GM12878 (cell line): ENCODE data around the gene CUTA. TPM values are rescaled to one million over a fixed set of nuclear protein-coding genes. Genes with fewer than 3 reads are reported as not detected.

Experiments used
- ATAC-seq: fragments of 200-7000 bp; cut with Tn5 transposase; 3 replicates; pipeline ENCODE4 v1.9.1; 2020; ENCODE audit warnings: mild to moderate bottlenecking, moderate library complexity
- BruUV-seq: library from RNA; stranded (reverse); fragments of 400-500 nt; replicated peaks from 2 replicates; lab custom pipeline; 2021; lab: Mats Ljungman, UMichigan
- CTCF ChIA-PET: fragments of 300-600 bp; sonication (Branson Sonifier 250); formaldehyde crosslinking; extraction: SDS; loops from one replicate; lab custom pipeline; 2021; ENCODE audit warnings: inconsistent platforms; lab: Yijun Ruan, JAX
- POLR2A ChIA-PET: fragments of 350-600 bp; formaldehyde crosslinking; extraction: SDS; loops from one replicate; lab custom pipeline; 2021; ENCODE audit warnings: inconsistent platforms; lab: Charles Lee
- RAD21 ChIA-PET: fragments of 300-600 bp; sonication (Branson Sonifier 250); formaldehyde crosslinking; loops from one replicate; lab custom pipeline; 2023; ENCODE audit warnings: antibody characterized with exemption; ENCODE audit not compliant: unreplicated experiment; lab: Charles Lee
- SMC1A ChIA-PET: fragments of 300-600 bp; sonication (Branson Sonifier 250); formaldehyde crosslinking; loops from one replicate; lab custom pipeline; 2023; ENCODE audit not compliant: unreplicated experiment, uncharacterized antibody; lab: Charles Lee
- DNase-seq: peaks from one replicate; pipeline ENCODE4 v3.0.0-alpha.2; 2011; ENCODE audit warnings: low read depth, low spot score
- FAIRE-seq: peaks from 3 replicates; lab custom pipeline; 2011; peaks lifted over from hg19 to GRCh38; lab: Jason Lieb, UNC
- H2AFZ ChIP-seq: 2 replicates; pipeline ENCODE4 v1.6.0; 2011; ENCODE audit warnings: low read depth, low read length, control low read depth; ENCODE audit not compliant: control insufficient read depth
- H3K27ac ChIP-seq: 2 replicates; pipeline ENCODE4 v1.5.1; 2011; ENCODE audit warnings: control low read depth; ENCODE audit not compliant: control insufficient read depth, insufficient read depth
- H3K27me3 ChIP-seq, 2 experiments: replicated peaks in 1 of 2; 2 replicates each; pipeline versions ENCODE4 v1.6.0 to v1.6.1; 2011; ENCODE audit warnings: low read length in 1 of 2; ENCODE audit not compliant: control insufficient read depth in 2 of 2, insufficient read depth in 2 of 2
- H3K36me3 ChIP-seq, 2 experiments: 2 replicates each; pipeline ENCODE4 v1.5.1; 2011; ENCODE audit warnings: low read length in 1 of 2; ENCODE audit not compliant: control insufficient read depth in 2 of 2, insufficient read depth in 2 of 2
- H3K4me1 ChIP-seq: 2 replicates; pipeline ENCODE4 v1.6.1; 2011; ENCODE audit warnings: mild to moderate bottlenecking, low read length, moderate library complexity, mixed read lengths; ENCODE audit not compliant: control insufficient read depth, insufficient read depth
- H3K4me2 ChIP-seq: 2 replicates; pipeline ENCODE4 v1.6.0; 2011; ENCODE audit warnings: control low read depth; ENCODE audit not compliant: control insufficient read depth, insufficient read depth
- H3K4me3 ChIP-seq: fragments of 200-600 bp; sonication (generic); 2 replicates; pipeline ENCODE4 v1.5.1; 2016
- H3K79me2 ChIP-seq: 2 replicates; pipeline ENCODE4 v1.6.0; 2011; ENCODE audit warnings: low read length; ENCODE audit not compliant: control insufficient read depth, insufficient read depth
- H3K9ac ChIP-seq: 2 replicates; pipeline ENCODE4 v1.8.0; 2011; ENCODE audit warnings: low read length, control low read depth, mixed read lengths; ENCODE audit not compliant: control insufficient read depth, insufficient read depth
- H3K9me3 ChIP-seq: replicated peaks from 3 replicates; pipeline ENCODE4 v1.5.1; 2011; ENCODE audit warnings: mild to moderate bottlenecking, low read length; ENCODE audit not compliant: control insufficient read depth, insufficient read depth
- H4K20me1 ChIP-seq: 2 replicates; pipeline ENCODE4 v1.6.0; 2011; ENCODE audit not compliant: control insufficient read depth, insufficient read depth
- CHD2 ChIP-seq: IDR thresholded peaks from 2 replicates; pipeline ENCODE4 v1.6.1; 2011; ENCODE audit warnings: low read depth, low read length, improper control_type of control experiment, borderline replicate concordance
- CREM ChIP-seq: IDR thresholded peaks from 2 replicates; pipeline ENCODE4 v1.6.1; 2014; ENCODE audit warnings: antibody characterized with exemption, low read depth
- NFXL1 ChIP-seq: fragments of 450-650 bp; IDR thresholded peaks from 2 replicates; pipeline ENCODE4 v1.6.1; 2017; ENCODE audit warnings: antibody characterized with exemption, mild to moderate bottlenecking, borderline replicate concordance
- REST ChIP-seq: IDR thresholded peaks from 2 replicates; pipeline ENCODE4 v1.6.1; 2012; ENCODE audit warnings: mild to moderate bottlenecking, low read depth, low read length
- ZBTB11 ChIP-seq: fragments of 450-650 bp; formaldehyde crosslinking; IDR thresholded peaks from 2 replicates; pipeline ENCODE4 v1.5.0; 2022; ENCODE audit warnings: mild to moderate bottlenecking, missing genetic modification characterization
- ZSCAN29 ChIP-seq: fragments of 450-650 bp; IDR thresholded peaks from 2 replicates; pipeline ENCODE4 v1.6.1; 2017; ENCODE audit warnings: mild to moderate bottlenecking, moderate library complexity
- WGBS: methylation state at CpG from one replicate; pipeline ENCODE4 v1.1.6; 2016; ENCODE audit warnings: low lambda C conversion rate; ENCODE audit not compliant: insufficient replicate concordance, insufficient coverage; ENCODE audit errors: missing lambda C conversion rate; 5-methylcytosine and 5-hydroxymethylcytosine counted together
- in situ Hi-C: fragments of 300-500 bp; cut with MboI; formaldehyde crosslinking; loops from 9 replicates; pipeline ENCODE4 v1.14.3; 2018; ENCODE audit warnings: mixed read lengths
- intact Hi-C: fragments of 100-400 bp; cut with micrococcal nuclease; formaldehyde crosslinking; loops from one replicate; pipeline ENCODE4 v1.14.2; 2022; ENCODE audit not compliant: unreplicated experiment
- polyA plus RNA-seq, 11 experiments: library from polyadenylated mRNA; depleted of rRNA in 4 of 11; unstranded in 6 of 11; stranded (reverse) in 5 of 11; fragments of >200 nt; fragmentation: Nextera tagmentation in 4 of 11; fragmentation: Illumina TruSeq in 1 of 11; extraction: Ambion mirVana in 4 of 11; extraction: Trizol in 1 of 11; gene quantifications; 1 replicate in 1 of 11; 2 replicates in 10 of 11; pipeline versions ENCODE4 v1.2.1 to v1.2.3, GENCODE V29; 2011 to 2016; ENCODE audit warnings: inconsistent platforms in 2 of 11, missing spikeins in 2 of 11, low read depth in 1 of 11
- total RNA-seq, 4 experiments: library from RNA; depleted of rRNA in 3 of 4; stranded (reverse); fragments of >200 nt in 3 of 4; fragmentation: Illumina TruSeq in 1 of 4; extraction: Trizol in 1 of 4; gene quantifications; 2 replicates each; pipeline versions ENCODE4 v1.2.1 to v1.2.3, GENCODE V29; 2013 to 2021

The CUTA gene
- total and polyA plus RNA-seq, 10 of the 15 experiments (the other 5 are each of a cell fraction or from before 2014, with no cell fraction given) = 102 to 293 (median 189) TPM

GRCh38 chr6:33419580-33420490 lies 1.9 kb upstream of the CUTA start, which contains the start of gene SYNGAP1:
TSS of gene SYNGAP1 (plus strand) at chr6:33420065. CDS start at chr6:33420265, 200 bp downstream.
- H3K4me2 ChIP-seq = peak within 1 kb of the TSS; percentile 50; the same call in 1 of the 2 replicates
- H3K9ac ChIP-seq = peak within 1 kb of the TSS; percentile 73; the same call in 1 of the 2 replicates
- no TSS peak for BruUV-seq
- H3K36me3 ChIP-seq = no peaks in the 10 kb centered on the region
- TF ChIP-seq ZBTB11 (CRISPR knock-in tag) = no peak
- TF ChIP-seq CHD2 = peak; percentile 26; the same call in 1 of the 2 replicates
- no peak for TF ChIP-seq REST
- TF ChIP-seq CREM = no peak
- no peak for TF ChIP-seq ZSCAN29
- TF ChIP-seq NFXL1 = no peak
- SMC1A ChIA-PET = interaction anchor here (1.4 to 2.1 kb wide), 4 partner anchors 9 to 29 kb away, joined by 3 to 8 read pairs (median 6); no protein-coding TSS in a partner anchor
- peaks cover 28% of the 10 kb centered on the region for H3K4me1 ChIP-seq
- no peaks in the 10 kb centered on the region for H4K20me1 ChIP-seq
- in situ Hi-C loops (no loop called here), intact Hi-C loops (loop anchor here (2.0 to 5.0 kb wide), 2 partner anchors 29 to 103 kb away; partner anchors contain the start of genes KIFC1 and ZBTB22)
- no peaks in the 10 kb centered on the region for H3K9me3 ChIP-seq
- POLR2A ChIA-PET = interaction anchor here (0.9 to 1.5 kb wide), 3 partner anchors 11 to 142 kb away, joined by 3 to 4 read pairs (median 4); partner anchors contain the start of genes B3GALT4 and KIFC1
- FAIRE-seq (no peak), DNase-seq (no peak), ATAC-seq (no peak)
- H3K4me3 ChIP-seq = no peak within 1 kb of the TSS
- WGBS = 0% methylated on average over 1 of the region's 22 CpGs
- RAD21 ChIA-PET = interaction anchor here (0.8 to 1.4 kb wide), 6 partner anchors 9 to 159 kb away, joined by 3 to 5 read pairs (median 4); partner anchors contain the start of genes RPS18 and VPS52
- CTCF ChIA-PET = interaction anchor here (0.6 to 2.1 kb wide), 7 partner anchors 9 to 782 kb away, joined by 3 to 9 read pairs (median 3); no protein-coding TSS in a partner anchor
- H3K27ac ChIP-seq = peak within 1 kb of the TSS; percentile 97
- no peaks in the 10 kb centered on the region; a peak in 2 of 4 replicates for H3K27me3 ChIP-seq
- H2AFZ ChIP-seq = peak within 1 kb of the TSS; percentile 11
- H3K79me2 ChIP-seq = peaks cover 27% of the 10 kb centered on the region
